GM21515 (cell line): Measurements from ENCODE around the gene ADAM23.

Experiments
- ATAC-seq: cut with Tn5 transposase; IDR thresholded peaks from one replicate; pipeline ENCODE4 v1.9.1; 2021; ENCODE audit not compliant: unreplicated experiment

The ADAM23 gene

DNA sequence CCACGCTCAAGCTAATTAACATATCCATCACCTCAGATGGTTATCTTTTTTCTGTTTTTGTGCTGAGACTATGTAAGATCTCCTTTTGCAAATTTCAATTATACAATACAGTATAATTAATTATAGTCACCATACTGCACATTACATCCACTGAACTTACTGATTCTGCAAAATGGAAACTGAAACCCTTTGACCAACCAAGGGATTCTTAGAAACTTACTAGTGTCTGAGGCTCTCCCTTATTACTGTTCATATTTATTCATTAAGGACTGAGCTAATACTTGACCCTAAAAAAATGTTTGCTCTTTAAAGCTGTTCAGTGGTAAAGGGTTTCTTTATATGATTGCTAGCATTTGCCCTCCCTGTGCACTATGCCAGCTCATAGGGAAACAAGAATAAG, 50.7 kb downstream of the ADAM23 start:
- no peak for ATAC-seq

GRCh38 chr2:206502729-206503128, 59.4 kb downstream of the ADAM23 start:
- no peak for ATAC-seq

- no peak for ATAC-seq
Measured at GRCh38 chr2:206511283-206511682, 68.0 kb downstream of the ADAM23 start.

GRCh38 chr2:206512999-206513398, 69.7 kb downstream of the ADAM23 start:
- ATAC-seq, result no peak

DNA sequence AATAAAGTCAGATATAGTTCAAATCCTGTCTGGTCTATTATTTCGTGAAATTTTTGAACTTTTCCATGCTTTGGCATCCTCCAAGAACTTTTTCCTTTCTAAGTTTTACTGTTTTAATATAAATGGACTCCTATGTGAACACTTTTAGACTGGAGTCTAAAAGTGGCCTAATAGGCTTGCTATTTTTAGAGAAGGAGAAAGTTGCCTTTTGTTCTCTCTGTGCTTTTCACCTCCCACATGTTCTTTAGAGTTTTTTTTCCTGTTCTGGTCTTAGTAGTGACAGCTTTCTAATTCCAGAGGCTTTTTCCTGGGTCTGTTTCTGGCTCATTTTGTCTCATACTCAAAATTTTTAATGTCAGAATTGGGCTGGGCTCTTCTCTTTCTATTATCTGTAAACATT, 72.2 kb downstream of the ADAM23 start:
- ATAC-seq, result no peak

DNA sequence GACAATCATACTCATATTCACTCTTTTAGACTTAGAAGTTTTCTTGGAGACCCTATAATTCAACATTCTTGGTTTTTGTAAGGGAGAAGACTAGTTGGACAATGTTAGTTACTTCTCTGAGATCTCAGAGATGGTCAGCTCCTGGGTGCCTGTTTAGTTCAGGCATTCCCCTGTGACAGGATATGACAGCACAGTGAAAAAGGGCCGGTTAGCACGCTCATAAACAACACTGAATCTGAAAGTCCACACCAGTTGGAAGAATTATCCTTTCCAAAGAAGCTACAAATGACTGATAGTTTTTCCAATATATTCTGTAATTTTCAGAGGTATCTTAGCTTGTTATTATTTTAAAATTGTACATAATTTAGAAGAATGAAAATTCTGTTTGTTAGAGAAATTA, 75.7 kb downstream of the ADAM23 start:
- ATAC-seq, result no peak

GRCh38 chr2:206520450-206520849, 77.1 kb downstream of the ADAM23 start:
- no peak for ATAC-seq

DNA sequence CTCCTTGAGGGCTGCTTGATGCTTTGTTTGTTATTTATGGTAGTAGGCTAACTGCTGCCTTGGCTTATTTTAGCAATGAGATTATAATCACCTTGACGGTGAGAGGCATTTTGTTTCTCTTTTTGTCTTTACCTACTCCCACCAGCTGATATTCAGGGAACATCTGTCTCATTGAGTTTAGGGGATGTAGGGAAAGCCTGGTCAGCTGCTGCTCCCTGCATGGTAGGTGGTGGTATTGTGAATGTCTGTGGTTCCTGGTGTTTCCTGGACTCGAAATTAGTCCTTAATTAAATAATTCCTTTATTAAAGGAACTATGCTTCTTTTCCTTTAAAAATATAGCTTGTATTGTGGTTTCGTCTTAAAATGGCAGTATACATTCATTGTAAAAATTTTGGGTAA, 77.8 kb downstream of the ADAM23 start:
- no peak for ATAC-seq

- no peak for ATAC-seq
Measured at GRCh38 chr2:206521612-206522011, 78.3 kb downstream of the ADAM23 start.

- no peak for ATAC-seq
Measured at GRCh38 chr2:206526416-206526815, 83.1 kb downstream of the ADAM23 start.

DNA sequence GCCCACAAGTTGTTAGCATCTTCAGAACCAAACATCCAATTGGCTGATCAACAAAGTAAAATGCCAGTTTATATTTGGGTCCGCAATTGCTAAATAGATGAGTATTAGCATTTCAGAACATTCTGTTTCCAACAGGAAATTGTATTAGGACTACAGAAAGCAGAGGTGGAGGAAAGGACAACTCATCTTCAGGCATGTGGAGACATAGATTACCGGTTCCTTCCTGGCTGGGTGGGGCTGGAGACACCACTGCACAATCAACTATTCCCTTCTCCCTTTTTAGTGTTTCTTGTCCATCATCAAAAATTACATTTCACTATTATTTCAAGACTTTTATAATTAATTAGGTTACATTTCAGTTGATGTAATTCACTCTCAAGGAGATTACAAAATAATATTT, 83.8 kb downstream of the ADAM23 start:
- no peak for ATAC-seq

DNA sequence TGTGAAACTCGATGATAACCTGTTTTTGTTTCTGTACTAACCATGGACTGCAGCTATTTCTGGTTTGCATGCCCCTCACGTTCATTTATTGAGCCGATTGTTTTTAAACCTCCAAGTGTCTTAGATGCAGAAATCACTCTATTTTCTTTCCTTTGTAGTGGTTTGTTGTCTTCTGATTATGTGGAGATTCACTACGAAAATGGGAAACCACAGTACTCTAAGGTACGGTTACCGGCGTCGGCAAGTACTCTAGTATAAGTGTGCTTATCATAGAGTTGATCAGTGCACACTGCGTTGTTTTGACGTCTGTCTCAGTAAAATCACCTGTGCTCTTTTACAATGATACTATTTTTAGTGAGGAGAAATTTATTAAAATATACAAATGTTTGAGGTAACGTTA, 87.4 kb downstream of the ADAM23 start:
- ATAC-seq, result no peak

GRCh38 chr2:206531996-206532543, 88.7 kb downstream of the ADAM23 start:
- ATAC-seq, result no peak

- peak; percentile 58 for ATAC-seq
Measured at GRCh38 chr2:206533977-206534376, 90.6 kb downstream of the ADAM23 start.

DNA sequence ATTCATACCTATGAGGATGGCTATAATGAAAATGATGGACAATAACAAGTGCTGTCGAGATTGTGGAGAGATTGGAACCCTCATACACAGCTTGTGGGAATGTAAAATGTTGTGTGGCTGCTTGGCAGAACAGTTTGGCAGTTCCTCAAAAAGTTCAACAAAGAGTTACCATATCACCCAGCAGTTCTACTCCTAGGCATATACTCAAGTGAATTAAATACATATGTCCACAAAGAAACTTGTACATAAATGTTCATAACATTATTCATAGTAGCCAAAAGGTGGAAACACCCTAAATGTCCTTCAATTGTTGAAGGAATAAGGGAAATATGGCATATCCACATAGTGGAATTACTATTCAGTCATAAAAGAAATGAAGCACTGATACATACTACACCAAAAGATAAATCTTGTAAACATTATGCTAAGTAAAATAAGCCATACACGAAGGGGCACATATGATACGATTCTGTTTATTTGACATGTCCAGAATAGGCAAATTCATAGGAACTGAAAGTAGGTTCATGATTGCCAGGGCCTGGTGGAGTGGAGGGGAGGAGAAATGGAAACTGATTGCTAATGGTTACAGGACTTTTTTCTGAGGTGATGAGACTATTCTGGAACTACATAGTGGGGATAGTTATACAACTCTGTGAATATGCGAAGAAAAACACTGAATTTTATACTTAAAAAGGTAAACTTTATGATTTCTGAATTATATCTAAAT, 92.1 kb downstream of the ADAM23 start:
- no peak for ATAC-seq

DNA sequence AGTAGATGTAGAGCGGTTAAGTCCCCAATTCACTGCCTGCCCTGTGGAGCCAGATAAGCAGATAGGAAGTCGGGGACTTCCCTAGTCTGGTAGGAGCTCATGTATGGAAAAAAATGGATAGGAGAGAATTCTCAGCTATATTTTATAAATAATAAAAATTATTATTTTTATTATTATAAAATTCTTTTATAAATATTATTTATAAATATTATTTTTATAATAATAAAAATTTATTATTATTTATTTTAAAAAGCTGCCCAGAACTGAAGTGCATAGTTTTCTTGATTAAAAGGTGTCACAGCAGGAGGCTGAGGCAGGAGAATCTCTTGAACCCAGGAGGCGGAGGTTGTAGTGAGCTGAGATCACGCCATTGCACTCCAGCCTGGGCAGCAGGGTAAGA, 97.4 kb downstream of the ADAM23 start:
- no peak for ATAC-seq

DNA sequence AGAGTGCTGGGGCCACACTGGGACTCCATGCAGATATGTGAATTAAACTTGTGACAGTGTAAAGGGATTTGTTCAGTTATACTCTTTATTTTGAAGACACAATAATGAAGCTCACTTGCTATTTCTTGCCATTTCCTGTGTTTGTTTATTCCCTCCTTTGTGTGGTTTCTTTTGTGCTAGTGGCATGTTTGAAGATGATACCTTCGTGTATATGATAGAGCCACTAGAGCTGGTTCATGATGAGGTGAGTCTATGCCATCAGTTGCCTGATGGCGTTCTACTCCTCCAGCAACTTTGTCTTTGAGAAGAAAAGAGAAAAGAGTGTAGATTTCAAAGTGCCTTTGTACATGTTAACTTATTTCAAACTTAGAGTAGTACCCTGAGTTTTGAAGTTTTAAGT, 99.7 kb downstream of the ADAM23 start:
- no peak for ATAC-seq

GRCh38 chr2:206548383-206548782, 105.1 kb downstream of the ADAM23 start:
- no peak for ATAC-seq

GRCh38 chr2:206555721-206556120, 112.4 kb downstream of the ADAM23 start:
- ATAC-seq, result no peak

DNA sequence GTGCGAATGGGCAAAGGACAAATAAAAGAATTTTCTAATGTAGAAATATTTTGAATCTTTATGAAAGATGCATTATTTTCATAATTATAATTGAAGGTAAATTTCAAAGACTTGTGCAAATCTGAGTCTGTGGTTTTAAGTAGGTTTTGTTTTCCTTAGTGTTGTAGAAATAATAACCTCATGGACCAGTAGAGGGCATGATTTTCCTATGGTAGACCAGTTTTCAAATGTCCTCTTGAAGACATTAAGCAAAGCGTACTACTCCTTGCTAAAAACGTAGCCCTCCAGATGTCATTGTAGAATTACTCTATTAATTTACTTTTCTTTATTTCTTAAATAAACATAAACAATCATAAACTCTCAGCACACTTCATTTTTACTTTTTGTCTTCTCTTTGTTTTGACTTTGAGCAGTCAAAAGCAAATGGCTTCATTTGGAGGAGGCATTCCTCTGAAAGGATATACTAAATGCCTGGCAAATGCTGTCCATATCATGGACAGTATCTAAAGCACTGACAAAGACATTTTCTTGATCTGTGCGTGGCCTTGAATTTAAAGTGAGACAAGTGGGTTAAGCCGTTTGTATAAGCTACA, 113.1 kb downstream of the ADAM23 start:
- ATAC-seq, result peak; percentile 77

DNA sequence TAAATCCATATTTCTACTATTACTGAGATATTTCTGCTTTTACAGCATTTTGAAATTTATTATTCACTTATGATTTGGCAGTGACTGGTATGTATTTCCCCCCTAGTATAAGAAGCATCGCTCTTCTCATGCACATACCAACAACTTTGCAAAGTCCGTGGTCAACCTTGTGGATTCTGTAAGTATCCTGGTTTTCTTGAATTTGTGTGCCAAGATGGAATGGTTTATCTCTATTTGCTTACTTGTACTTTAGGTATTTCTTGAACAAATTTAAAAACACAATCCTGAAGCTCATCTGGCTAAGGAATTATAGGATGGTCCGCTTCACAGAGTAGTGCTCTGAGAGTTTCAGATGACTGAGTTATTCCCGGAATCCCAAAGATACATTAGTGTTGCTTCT, 114.0 kb downstream of the ADAM23 start:
- no peak for ATAC-seq

DNA sequence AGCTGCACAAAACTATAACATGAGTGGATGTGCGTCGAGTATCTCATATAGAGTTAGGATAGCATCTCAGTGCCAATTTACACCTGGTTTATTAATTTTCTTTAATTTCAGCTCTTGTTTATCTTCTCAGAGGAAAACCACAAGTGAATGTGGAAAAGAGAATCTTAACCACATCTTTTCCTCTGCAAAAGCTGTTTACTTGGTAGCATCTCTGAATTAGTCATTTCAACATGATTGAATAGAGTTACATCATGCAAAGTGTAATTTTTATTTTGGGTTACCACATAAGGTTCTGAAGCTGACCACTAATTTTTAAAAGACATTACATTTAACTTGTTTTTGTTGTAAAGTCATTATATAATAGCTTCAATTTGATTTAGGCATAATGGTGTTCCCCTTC, 115.2 kb downstream of the ADAM23 start:
- ATAC-seq, result no peak

- ATAC-seq, result no peak
Measured at GRCh38 chr2:206561962-206562361, 118.6 kb downstream of the ADAM23 start.
